ENCODE data around the gene NACC2.

DNA sequence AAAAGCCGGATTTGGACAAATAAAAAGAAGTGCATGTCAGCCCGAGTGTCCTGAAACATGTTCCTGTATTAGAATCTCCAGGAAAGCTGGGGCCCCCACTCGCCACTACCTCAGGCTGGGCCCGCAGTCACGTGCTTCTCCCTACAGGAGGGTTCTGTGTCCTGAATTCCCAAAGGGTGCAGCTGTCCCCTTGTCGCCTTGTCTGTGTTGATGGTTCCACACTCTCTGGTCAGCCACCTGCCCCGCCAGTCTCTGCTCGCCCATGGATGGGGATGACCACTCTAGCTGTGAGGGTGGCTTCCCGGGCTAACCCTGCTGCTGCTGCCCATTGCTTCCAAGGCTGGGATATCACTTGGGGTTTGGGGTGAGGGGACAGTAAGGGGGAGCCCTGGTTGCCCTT is 26.7 kb upstream of the NACC2 start:
- TF ChIP-seq ISL1 (CRISPR knock-in tag; IDR thresholded peaks at IDR 0.05) (no peak), PPARA (CRISPR knock-in tag; IDR thresholded peaks at IDR 0.05; ENCODE audit: borderline replicate concordance) (no peak), ZNF70 (CRISPR knock-in tag; IDR thresholded peaks at IDR 0.05) (no peak), CSDC2 (CRISPR knock-in tag; IDR thresholded peaks at IDR 0.05) (no peak), PATZ1 (CRISPR knock-in tag; IDR thresholded peaks at IDR 0.05; ENCODE audit: borderline replicate concordance) (no peak), TCF4 (CRISPR knock-in tag; IDR thresholded peaks at IDR 0.05; ENCODE audit: borderline replicate concordance) (no peak)
